Measurements from ENCODE around the gene PPP6R2. TPM values are rescaled to one million over a fixed set of nuclear protein-coding genes. Genes with fewer than 3 reads are reported as not detected.

The PPP6R2 gene
- 9.1 to 13.3 TPM (median 12.2 TPM) in 5 replicates for total RNA-seq (2022; extraction: Qiagen RNA extraction; ENCODE audit: low read depth)

GRCh38 chr22:50342651-50343540, at the start of gene PPP6R2:
PPP6R2 (plus strand) TSS chr22:50343327; CDS start chr22:50393909, 50,582 bp downstream.

GRCh38 chr22:50306753-50307749, 36.1 kb upstream of the PPP6R2 start, which contains the start of gene PLXNB2:
PLXNB2 (minus strand) TSS chr22:50307646; CDS start chr22:50290584, 17,062 bp downstream.

GRCh38 chr22:50326956-50327710, 16.0 kb upstream of the PPP6R2 start, which contains the start of gene DENND6B:
DENND6B (minus strand) TSS chr22:50327012; CDS start chr22:50326988, 24 bp downstream.

GRCh38 chr22:50474710-50475651, 131.9 kb downstream of the PPP6R2 start, which contains the start of gene SBF1:
SBF1 (minus strand) TSS chr22:50475035; CDS start chr22:50474840, 195 bp downstream.

GRCh38 chr22:50481440-50482106, 138.4 kb downstream of the PPP6R2 start, which contains the start of gene ADM2:
ADM2 (plus strand) TSS chr22:50481543; CDS start chr22:50481848, 305 bp downstream.

GRCh38 chr22:50486561-50487289, 143.6 kb downstream of the PPP6R2 start, which contains the start of gene MIOX:
MIOX (plus strand) TSS chr22:50486859; CDS start chr22:50486898, 39 bp downstream.

Other genes with a start within 250 kb of the PPP6R2 start
- 5.7 to 8.5 TPM (median 6.9 TPM) in 5 replicates for gene PANX2, start 172.6 kb upstream of the PPP6R2 start, total RNA-seq (2022; extraction: Qiagen RNA extraction; ENCODE audit: low read depth)
- 21.0 to 39.4 TPM (median 33.3 TPM) in 5 replicates for gene TRABD, start 157.4 kb upstream of the PPP6R2 start, total RNA-seq (2022; extraction: Qiagen RNA extraction; ENCODE audit: low read depth)
- 12.7 to 21.3 TPM (median 18.0 TPM) in 5 replicates for gene SELENOO, start 142.3 kb upstream of the PPP6R2 start, total RNA-seq (2022; extraction: Qiagen RNA extraction; ENCODE audit: low read depth)
- gene TUBGCP6, start 98.3 kb upstream of the PPP6R2 start, total RNA-seq (2022; extraction: Qiagen RNA extraction; ENCODE audit: low read depth): 5.7 to 11.4 TPM (median 9.5 TPM) in 5 replicates
- 6.3 to 11.7 TPM (median 9.3 TPM) in 5 replicates for gene HDAC10, start 92.1 kb upstream of the PPP6R2 start, total RNA-seq (2022; extraction: Qiagen RNA extraction; ENCODE audit: low read depth)
- gene MAPK12, start 81.6 kb upstream of the PPP6R2 start, total RNA-seq (2022; extraction: Qiagen RNA extraction; ENCODE audit: low read depth): 17.6 to 25.8 TPM (median 22.1 TPM) in 5 replicates
- 4.2 to 7.2 TPM (median 6.6 TPM) in 5 replicates for gene MAPK11, start 72.9 kb upstream of the PPP6R2 start, total RNA-seq (2022; extraction: Qiagen RNA extraction; ENCODE audit: low read depth)
- 85.8 to 126 TPM (median 108 TPM) in 5 replicates for gene PLXNB2, start 35.7 kb upstream of the PPP6R2 start, total RNA-seq (2022; extraction: Qiagen RNA extraction; ENCODE audit: low read depth)
- gene DENND6B, start 16.3 kb upstream of the PPP6R2 start, total RNA-seq (2022; extraction: Qiagen RNA extraction; ENCODE audit: low read depth): 2.1 to 3.3 TPM (median 2.7 TPM) in 5 replicates
- 16.2 to 27.1 TPM (median 24.2 TPM) in 5 replicates for gene SBF1, start 131.7 kb downstream of the PPP6R2 start, total RNA-seq (2022; extraction: Qiagen RNA extraction; ENCODE audit: low read depth)
- 0.31 to 0.77 TPM (median 0.56 TPM) in 5 replicates for gene ADM2, start 138.2 kb downstream of the PPP6R2 start, total RNA-seq (2022; extraction: Qiagen RNA extraction; ENCODE audit: low read depth)
- not detected in 5 replicates for gene MIOX, start 143.5 kb downstream of the PPP6R2 start, total RNA-seq (2022; extraction: Qiagen RNA extraction; ENCODE audit: low read depth)
- 28.1 to 51.7 TPM (median 41.4 TPM) in 5 replicates for gene LMF2, start 164.4 kb downstream of the PPP6R2 start, total RNA-seq (2022; extraction: Qiagen RNA extraction; ENCODE audit: low read depth)
- gene NCAPH2, start 164.9 kb downstream of the PPP6R2 start, total RNA-seq (2022; extraction: Qiagen RNA extraction; ENCODE audit: low read depth): 31.1 to 37.8 TPM (median 35.9 TPM) in 5 replicates
- gene SCO2, start 182.3 kb downstream of the PPP6R2 start, total RNA-seq (2022; extraction: Qiagen RNA extraction; ENCODE audit: low read depth): 4.4 to 8.2 TPM (median 6.7 TPM) in 5 replicates
- gene TYMP, start 186.7 kb downstream of the PPP6R2 start, total RNA-seq (2022; extraction: Qiagen RNA extraction; ENCODE audit: low read depth): 10.8 to 21.9 TPM (median 18.6 TPM) in 5 replicates
- 0.03 TPM in 2 of 5 replicates, not detected in the others for gene KLHDC7B, start 202.6 kb downstream of the PPP6R2 start, total RNA-seq (2022; extraction: Qiagen RNA extraction; ENCODE audit: low read depth)
- 0.56 to 0.66 TPM (median 0.58 TPM) in 3 of 5 replicates, not detected in the others for gene SYCE3, start 219.6 kb downstream of the PPP6R2 start, total RNA-seq (2022; extraction: Qiagen RNA extraction; ENCODE audit: low read depth)
- 7.5 to 14.2 TPM (median 13.8 TPM) in 5 replicates for gene CPT1B, start 235.1 kb downstream of the PPP6R2 start, total RNA-seq (2022; extraction: Qiagen RNA extraction; ENCODE audit: low read depth)
- gene CHKB, start 239.5 kb downstream of the PPP6R2 start, total RNA-seq (2022; extraction: Qiagen RNA extraction; ENCODE audit: low read depth): 14.3 to 23.0 TPM (median 18.5 TPM) in 5 replicates

Data from A549 treated with RU486 at 1 μM for 4 hours (cell line).